Thyroid gland (tissue), 4 donors: ENCODE data around the gene GAL3ST1. TPM values are rescaled to one million over a fixed set of nuclear protein-coding genes. Genes with fewer than 3 reads are reported as not detected.
"Not testable (repeated sequence)": the region's sequence is repeated elsewhere in the genome, so short reads cannot be mapped to it uniquely, and the experiment has no call there.

Source experiments
- DNase-seq, 2 donors: peaks; one replicate each; pipeline ENCODE4 v3.0.0-alpha.2; 2019
- H3K27ac ChIP-seq, 3 donors: fragments of 200-600 bp; sonication (generic); 1 replicate in 2 of 3; 2 replicates in 1 of 3; pipeline ENCODE4 v1.5.1; 2016 to 2019; ENCODE audit warnings: mild to moderate bottlenecking in 1 of 3, moderate library complexity in 1 of 3
- H3K27me3 ChIP-seq: fragments of 200-600 bp; sonication (generic); one replicate; pipeline ENCODE4 v1.5.1; 2019
- H3K36me3 ChIP-seq, 2 donors: fragments of 200-600 bp; sonication (generic); one replicate each; pipeline ENCODE4 v1.5.1; 2016 to 2019
- H3K4me1 ChIP-seq, 2 donors: fragments of 200-600 bp; sonication (generic); one replicate each; pipeline ENCODE4 v1.5.1; 2017 to 2019
- H3K4me3 ChIP-seq, 3 donors: fragments of 200-600 bp; sonication (generic); replicated peaks in 1 of 3; 1 replicate in 2 of 3; 2 replicates in 1 of 3; pipeline ENCODE4 v1.5.1; 2016; ENCODE audit warnings: mild to moderate bottlenecking in 1 of 3
- H3K9me3 ChIP-seq: fragments of 200-600 bp; sonication (generic); one replicate; pipeline ENCODE4 v1.5.1; 2017
- POLR2A ChIP-seq, 2 donors: fragments of 450-650 bp; IDR thresholded peaks; one replicate each; pipeline ENCODE4 v1.6.1; 2017; ENCODE audit warnings: antibody characterized with exemption in 2 of 2, mild to moderate bottlenecking in 2 of 2, moderate library complexity in 1 of 2
- WGBS, 2 donors: methylation state at CpG; one replicate each; pipeline ENCODE4 v1.1.5; 2017; 5-methylcytosine and 5-hydroxymethylcytosine counted together
- intact Hi-C: fragments of 100-400 bp; cut with DNase I; formaldehyde crosslinking; loops from one replicate; pipeline ENCODE4 v1.15.1; 2023
- total RNA-seq, 4 donors: library from RNA; depleted of rRNA; stranded (reverse); fragments of >200 nt; gene quantifications; one replicate each; pipeline ENCODE4 v1.2.3, GENCODE V29; 2016
- TF ChIP-seq, protein P1 (sequence below), 6 experiments: fragments of 200-600 bp in 3 of 6; fragments of 450-650 bp in 3 of 6; sonication (generic) in 3 of 6; IDR thresholded peaks; one replicate each; pipeline ENCODE4 v1.5.1; 2016 to 2019; ENCODE audit warnings: antibody characterized with exemption in 6 of 6, mild to moderate bottlenecking in 2 of 6, inconsistent platforms in 1 of 6, moderate library complexity in 1 of 6

GAL3ST1 gene
- 1 to 10 TPM in 1 of 4 donors, under 1 TPM in 2, not detected in 1; 0.50 to 1.4 (median 0.67) TPM for total RNA-seq

DNA sequence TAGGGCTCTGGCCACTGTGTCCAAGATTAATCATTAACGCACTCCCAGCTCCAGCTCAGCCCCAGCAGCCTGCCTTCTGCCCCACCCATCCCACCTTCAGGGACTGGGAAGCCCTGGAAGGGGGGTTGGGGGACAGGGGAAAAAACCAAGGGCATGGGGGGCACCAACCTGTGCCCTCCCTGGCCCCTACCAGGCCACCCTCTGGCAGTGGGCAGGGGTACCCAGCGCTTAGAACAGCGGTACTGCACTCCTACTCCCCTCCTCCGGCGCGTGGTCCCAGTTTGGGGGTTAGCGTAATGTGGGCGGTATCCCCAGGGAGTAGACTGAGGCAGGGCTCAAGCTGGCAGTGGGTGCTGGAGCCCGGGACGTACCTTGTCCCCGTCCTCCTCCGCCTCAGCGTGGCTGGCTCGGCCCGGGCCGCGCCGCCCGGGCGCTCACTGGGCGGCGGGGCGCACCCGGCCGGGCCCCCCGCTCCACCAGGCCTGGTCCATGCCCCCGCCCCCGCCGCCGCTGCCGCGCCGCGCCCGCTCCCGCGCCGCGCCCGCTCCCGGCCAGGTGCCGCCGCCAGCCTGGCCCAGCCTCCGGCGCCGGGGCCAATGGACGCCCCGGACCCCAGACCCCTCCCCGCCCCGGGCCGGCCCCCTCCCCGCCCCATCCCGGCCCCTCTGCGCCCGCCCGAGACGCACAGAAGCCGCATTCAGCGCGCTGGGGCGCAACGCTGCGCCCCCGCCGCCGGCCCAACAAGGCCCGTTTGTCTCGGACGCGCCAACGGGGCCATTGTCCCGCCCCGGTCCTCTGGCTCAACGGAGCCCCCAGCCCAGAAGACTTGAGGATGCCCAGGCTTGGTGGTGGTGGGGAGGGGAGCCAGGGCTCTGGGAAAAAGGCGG lies at the start of gene GAL3ST1:
Gene GAL3ST1, minus strand, starts transcription at position 571 of the 887 bp plus-strand sequence. CDS start 17,273 bp downstream, outside the sequence.
- no peak for TF ChIP-seq POLR2A (IDR thresholded peaks at IDR 0.05)
- TF ChIP-seq, protein P1, sequence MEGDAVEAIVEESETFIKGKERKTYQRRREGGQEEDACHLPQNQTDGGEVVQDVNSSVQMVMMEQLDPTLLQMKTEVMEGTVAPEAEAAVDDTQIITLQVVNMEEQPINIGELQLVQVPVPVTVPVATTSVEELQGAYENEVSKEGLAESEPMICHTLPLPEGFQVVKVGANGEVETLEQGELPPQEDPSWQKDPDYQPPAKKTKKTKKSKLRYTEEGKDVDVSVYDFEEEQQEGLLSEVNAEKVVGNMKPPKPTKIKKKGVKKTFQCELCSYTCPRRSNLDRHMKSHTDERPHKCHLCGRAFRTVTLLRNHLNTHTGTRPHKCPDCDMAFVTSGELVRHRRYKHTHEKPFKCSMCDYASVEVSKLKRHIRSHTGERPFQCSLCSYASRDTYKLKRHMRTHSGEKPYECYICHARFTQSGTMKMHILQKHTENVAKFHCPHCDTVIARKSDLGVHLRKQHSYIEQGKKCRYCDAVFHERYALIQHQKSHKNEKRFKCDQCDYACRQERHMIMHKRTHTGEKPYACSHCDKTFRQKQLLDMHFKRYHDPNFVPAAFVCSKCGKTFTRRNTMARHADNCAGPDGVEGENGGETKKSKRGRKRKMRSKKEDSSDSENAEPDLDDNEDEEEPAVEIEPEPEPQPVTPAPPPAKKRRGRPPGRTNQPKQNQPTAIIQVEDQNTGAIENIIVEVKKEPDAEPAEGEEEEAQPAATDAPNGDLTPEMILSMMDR (IDR thresholded peaks at IDR 0.05), result no peak
- no peak within 1 kb of the TSS for H3K27ac ChIP-seq
- WGBS, 2 donors, result 24 to 29% methylated on average over 3 to 6 of the region's 75 CpGs
- intact Hi-C loops, result no loop called here
- peaks cover 37 to 38% of the 10 kb centered on the region in 2 donors for H3K36me3 ChIP-seq
- DNase-seq, result no peak
- no peak within 1 kb of the TSS for H3K4me3 ChIP-seq
- no peaks in the 10 kb centered on the region for H3K27me3 ChIP-seq
- H3K4me1 ChIP-seq, result peaks cover 0 to 5% of the 10 kb centered on the region in 2 donors
- no peaks in the 10 kb centered on the region for H3K9me3 ChIP-seq

GRCh38 chr22:30619909-30620308 lies 45.4 kb upstream of the GAL3ST1 start:
- DNase-seq, H3K4me1 ChIP-seq, H3K4me3 ChIP-seq, intact Hi-C loops, H3K27me3 ChIP-seq, H3K9me3 ChIP-seq, H3K27ac ChIP-seq: not testable (repeated sequence)
- peaks cover 4 to 16% of the 10 kb centered on the region in 2 donors for H3K36me3 ChIP-seq
- 92 to 98% methylated on average over 6 of the region's 6 CpGs for WGBS, 2 donors

DNA sequence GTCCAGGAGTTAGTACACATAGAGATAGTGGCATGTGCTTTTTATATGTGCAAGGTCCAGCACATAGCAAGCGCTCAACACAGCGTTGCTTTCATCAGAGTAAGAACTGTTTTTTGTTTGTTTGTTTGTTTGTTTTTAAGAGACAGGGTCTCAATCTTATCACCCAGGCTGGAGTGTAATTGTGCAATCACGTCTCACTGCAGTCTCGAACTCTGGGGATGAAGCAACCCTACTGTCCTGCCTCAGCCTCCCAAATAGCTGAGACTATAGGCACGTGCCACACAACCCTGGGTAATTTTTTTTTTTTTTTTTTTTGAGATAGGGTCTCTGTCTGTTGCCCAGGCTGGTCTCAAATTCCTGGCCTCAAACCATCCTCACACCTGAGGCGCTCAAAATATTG lies 43.4 kb upstream of the GAL3ST1 start:
- TF ChIP-seq, protein P1 (IDR thresholded peaks at IDR 0.05), result no peak
- TF ChIP-seq POLR2A (IDR thresholded peaks at IDR 0.05), result no peak
- WGBS, 2 donors, result 92 to 93% methylated on average over 6 of the region's 6 CpGs
- H3K27me3 ChIP-seq, result no peaks in the 10 kb centered on the region
- DNase-seq, result no peak
- intact Hi-C loops, result no loop called here
- H3K4me1 ChIP-seq, result no peaks in the 10 kb centered on the region
- no peak overlapping the region for H3K27ac ChIP-seq
- H3K36me3 ChIP-seq, result peaks cover 12 to 17% of the 10 kb centered on the region in 2 donors
- no peak overlapping the region for H3K4me3 ChIP-seq
- no peaks in the 10 kb centered on the region for H3K9me3 ChIP-seq

DNA sequence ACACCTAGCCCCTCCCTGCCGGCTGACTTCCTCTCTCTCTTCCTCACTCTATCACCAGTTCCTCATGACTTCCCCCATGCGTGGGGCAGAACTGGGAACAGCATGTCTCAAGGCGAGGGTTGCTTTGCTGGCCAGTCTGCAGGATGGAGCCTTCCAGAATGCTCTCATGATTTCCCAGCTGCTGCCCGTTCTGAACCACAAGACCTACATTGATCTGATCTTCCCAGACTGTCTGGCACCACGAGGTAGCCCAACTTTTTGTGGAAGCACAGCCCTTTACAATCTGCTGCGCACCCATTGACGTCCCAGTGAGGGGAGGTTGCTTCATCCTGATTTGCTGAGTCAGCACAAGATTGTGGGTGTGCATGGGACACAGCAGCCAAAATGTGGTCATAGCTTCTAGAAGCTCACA lies 41.1 kb upstream of the GAL3ST1 start:
- Histone ChIP-seq H3K27me3 (no peaks in the 10 kb centered on the region), H3K36me3 (peaks cover 12 to 19% of the 10 kb centered on the region in 2 donors), H3K4me3 (no peak overlapping the region), H3K9me3 (no peaks in the 10 kb centered on the region), H3K27ac (no peak overlapping the region), H3K4me1 (no peaks in the 10 kb centered on the region)
- no peak for DNase-seq
- WGBS, 2 donors, result 83 to 86% methylated on average over 6 to 7 of the region's 7 CpGs
- TF ChIP-seq, protein P1 (IDR thresholded peaks at IDR 0.05), result no peak
- no peak for TF ChIP-seq POLR2A (IDR thresholded peaks at IDR 0.05)
- intact Hi-C loops, result no loop called here

GRCh38 chr22:30614879-30615278 lies 40.4 kb upstream of the GAL3ST1 start:
- Histone ChIP-seq H3K27me3 (no peaks in the 10 kb centered on the region), H3K27ac (no peak overlapping the region), H3K9me3 (no peaks in the 10 kb centered on the region), H3K36me3 (peaks cover 12 to 16% of the 10 kb centered on the region in 2 donors), H3K4me3 (no peak overlapping the region), H3K4me1 (no peaks in the 10 kb centered on the region)
- no peak for DNase-seq
- intact Hi-C loops, result no loop called here
- TF ChIP-seq POLR2A (IDR thresholded peaks at IDR 0.05), result no peak
- TF ChIP-seq, protein P1 (IDR thresholded peaks at IDR 0.05), result no peak
